Activated B cell treated with CpG ODN at 0.5 μM for 24 hours (primary cell): ENCODE results near the gene AGAP1. TPM values are rescaled to one million over a fixed set of nuclear protein-coding genes. Genes with fewer than 3 reads are reported as not detected.

Experiments used
- ATAC-seq: fragments of 200-7000 bp; cut with Tn5 transposase; one replicate; pipeline ENCODE4 v1.10.0; 2021; ENCODE audit warnings: low read depth, mild to moderate bottlenecking, moderate library complexity
- CTCF ChIA-PET: fragments of 350-600 bp; sonication (Branson Sonifier 250); formaldehyde crosslinking; loops from one replicate; lab custom pipeline; 2021; ENCODE audit warnings: antibody characterized with exemption; lab: Charles Lee
- POLR2A ChIA-PET: fragments of 350-600 bp; sonication (Branson Sonifier 250); formaldehyde crosslinking; loops from one replicate; lab custom pipeline; 2021; ENCODE audit warnings: antibody characterized with exemption; lab: Charles Lee
- DNase-seq: peaks from one replicate; pipeline ENCODE4 v3.0.0; 2022
- H3K27ac Mint-ChIP-seq: one replicate; pipeline ENCODE4 v1.8.0; 2020; ENCODE audit warnings: mixed read lengths
- H3K27me3 Mint-ChIP-seq: one replicate; pipeline ENCODE4 v1.8.0; 2021; ENCODE audit warnings: mixed read lengths
- H3K36me3 Mint-ChIP-seq: one replicate; pipeline ENCODE4 v1.8.0; 2021; ENCODE audit warnings: low read depth, mixed read lengths
- H3K4me1 Mint-ChIP-seq: one replicate; pipeline ENCODE4 v1.8.0; 2021; ENCODE audit warnings: mixed read lengths
- H3K4me3 Mint-ChIP-seq: one replicate; pipeline ENCODE4 v1.8.0; 2020; ENCODE audit warnings: mild to moderate bottlenecking, mixed read lengths
- H3K9me3 Mint-ChIP-seq: one replicate; pipeline ENCODE4 v1.8.0; 2020; ENCODE audit warnings: mixed read lengths
- CTCF ChIP-seq: fragments of 200-600 bp; IDR thresholded peaks from one replicate; pipeline ENCODE4 v1.8.0; 2022; ENCODE audit warnings: antibody characterized with exemption, mild to moderate bottlenecking
- intact Hi-C: fragments of 100-400 bp; cut with micrococcal nuclease; formaldehyde crosslinking; loops from one replicate; pipeline ENCODE4 v1.15.1; 2024
- total RNA-seq: library from RNA; stranded (reverse); gene quantifications from 2 replicates; pipeline ENCODE4 v1.2.3, GENCODE V29; 2022

AGAP1 gene
- total RNA-seq, 1 donor from 2014 or later: not detected

- no peak for TF ChIP-seq CTCF
- DNase-seq (no peak), ATAC-seq (no peak)
- CTCF ChIA-PET: no interaction called here
- Mint-ChIP-seq H3K4me1 (no peaks in the 10 kb centered on the region), H3K9me3 (no peaks in the 10 kb centered on the region), H3K36me3 (no peaks in the 10 kb centered on the region), H3K27me3 (peaks cover 3% of the 10 kb centered on the region), H3K27ac (no peak overlapping the region), H3K4me3 (no peak overlapping the region)
- intact Hi-C loops: no loop called here
- POLR2A ChIA-PET: no interaction called here
Observed at GRCh38 chr2:235546436-235546835, 52.6 kb downstream of the AGAP1 start.

DNA sequence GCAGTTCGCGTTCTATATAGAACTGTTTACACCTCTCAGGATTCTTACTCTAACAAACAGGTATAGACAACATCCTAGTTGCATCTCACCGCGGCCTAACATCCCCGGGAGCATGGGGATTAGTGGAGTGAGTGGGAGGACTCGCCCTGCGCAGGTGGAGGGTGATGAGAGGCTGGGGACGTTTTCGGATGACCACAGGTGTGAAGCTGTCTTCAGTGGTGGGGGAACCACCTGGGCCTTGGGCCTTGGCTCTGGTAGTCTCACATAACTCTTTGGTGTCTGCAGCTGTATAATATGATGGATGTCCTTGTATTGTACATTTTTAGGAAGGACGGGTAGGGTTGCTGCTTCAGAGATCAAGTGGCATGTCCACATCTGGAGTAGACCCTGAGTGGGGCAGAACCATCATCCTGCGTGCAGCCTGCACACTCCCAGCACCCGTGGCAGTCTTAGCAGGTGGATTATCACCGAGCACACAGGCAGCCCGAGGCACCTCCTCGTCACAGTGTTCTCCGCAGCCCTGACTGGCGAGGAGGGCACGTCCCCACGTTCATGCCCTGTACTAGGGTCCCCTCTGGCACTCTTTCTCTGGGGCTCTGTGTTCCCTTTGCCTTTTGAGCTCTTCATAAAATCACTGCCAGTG, 56.0 kb downstream of the AGAP1 start:
- ATAC-seq (no peak), DNase-seq (no peak)
- intact Hi-C loops: no loop called here
- no peaks in the 10 kb centered on the region for H3K4me1 Mint-ChIP-seq
- H3K36me3 Mint-ChIP-seq: no peaks in the 10 kb centered on the region
- no peak overlapping the region for H3K4me3 Mint-ChIP-seq
- no peak for TF ChIP-seq CTCF
- no peak overlapping the region for H3K27ac Mint-ChIP-seq
- POLR2A ChIA-PET: no interaction called here
- CTCF ChIA-PET: no interaction called here
- peaks cover 10% of the 10 kb centered on the region for H3K27me3 Mint-ChIP-seq
- H3K9me3 Mint-ChIP-seq: no peaks in the 10 kb centered on the region

DNA sequence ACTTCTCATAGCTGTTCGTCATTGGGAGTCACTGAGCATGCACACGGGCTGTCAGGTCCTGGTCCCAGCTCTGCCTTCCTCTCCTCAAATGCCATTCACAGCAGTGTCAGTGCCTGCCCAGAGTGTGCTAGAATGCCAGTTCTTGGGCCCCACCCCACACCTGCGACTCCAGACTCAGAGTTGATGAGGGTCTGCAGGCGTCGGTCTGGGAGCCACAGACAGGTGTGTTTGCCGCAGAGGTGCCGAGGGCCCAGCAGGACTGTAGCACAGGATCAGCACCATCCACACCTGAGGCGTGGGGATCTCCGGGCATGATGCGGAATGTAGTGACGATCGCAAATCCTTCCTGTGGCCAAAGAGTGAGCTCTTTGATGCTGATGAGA, 56.5 kb downstream of the AGAP1 start:
- POLR2A ChIA-PET: no interaction called here
- H3K4me1 Mint-ChIP-seq: no peaks in the 10 kb centered on the region
- DNase-seq: no peak
- ATAC-seq: no peak
- no peaks in the 10 kb centered on the region for H3K9me3 Mint-ChIP-seq
- no peaks in the 10 kb centered on the region for H3K36me3 Mint-ChIP-seq
- H3K4me3 Mint-ChIP-seq: no peak overlapping the region
- TF ChIP-seq CTCF: no peak
- CTCF ChIA-PET: no interaction called here
- intact Hi-C loops: no loop called here
- peaks cover 10% of the 10 kb centered on the region for H3K27me3 Mint-ChIP-seq
- H3K27ac Mint-ChIP-seq: no peak overlapping the region

- Mint-ChIP-seq H3K36me3 (no peaks in the 10 kb centered on the region), H3K9me3 (no peaks in the 10 kb centered on the region), H3K27me3 (peaks cover 10% of the 10 kb centered on the region), H3K4me1 (no peaks in the 10 kb centered on the region), H3K4me3 (no peak overlapping the region), H3K27ac (no peak overlapping the region)
- DNase-seq: no peak
- ATAC-seq: no peak
- intact Hi-C loops: no loop called here
- ChIA-PET CTCF (no interaction called here), POLR2A (no interaction called here)
- no peak for TF ChIP-seq CTCF
Observed at GRCh38 chr2:235550946-235551345, 57.1 kb downstream of the AGAP1 start.

DNA sequence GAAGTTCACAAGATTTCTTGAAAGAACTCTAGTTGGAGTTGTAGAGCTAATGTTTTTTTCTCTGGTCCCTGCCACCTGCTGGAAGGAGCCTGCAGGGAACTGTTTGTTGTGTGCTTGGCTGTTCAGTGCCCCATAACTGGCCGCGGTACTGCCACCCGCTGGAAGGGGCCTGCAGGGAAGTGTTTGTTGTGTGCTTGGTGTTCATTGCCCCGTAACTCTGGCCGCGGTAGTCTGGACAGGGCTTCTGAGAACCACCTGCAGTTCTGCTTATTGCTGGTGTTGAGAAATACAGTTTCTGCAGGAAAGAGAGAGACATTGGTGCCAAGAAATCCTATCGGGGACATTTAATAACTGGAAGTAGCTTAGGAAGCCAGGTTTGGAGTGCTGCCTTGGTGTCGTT, 58.1 kb downstream of the AGAP1 start:
- ChIA-PET POLR2A (no interaction called here), CTCF (no interaction called here)
- Mint-ChIP-seq H3K27me3 (peaks cover 12% of the 10 kb centered on the region), H3K27ac (no peak overlapping the region), H3K4me1 (no peaks in the 10 kb centered on the region), H3K9me3 (no peaks in the 10 kb centered on the region), H3K4me3 (no peak overlapping the region), H3K36me3 (no peaks in the 10 kb centered on the region)
- DNase-seq: no peak
- intact Hi-C loops: no loop called here
- no peak for ATAC-seq
- no peak for TF ChIP-seq CTCF
